HCT116 (cell line): Measurements from ENCODE around the gene GRK6. TPM values are rescaled to one million over a fixed set of nuclear protein-coding genes. Genes with fewer than 3 reads are reported as not detected.

ENCODE experiments used
- ATAC-seq: fragments of 200-7000 bp; cut with Tn5 transposase; 2 replicates; pipeline ENCODE4 v1.9.1; 2020; ENCODE audit warnings: mild to moderate bottlenecking, moderate library complexity
- BruUV-seq: library from RNA; stranded (reverse); fragments of 400-500 nt; replicated peaks from 2 replicates; lab custom pipeline; 2021; lab: Mats Ljungman, UMichigan
- CTCF ChIA-PET: fragments of 300-600 bp; sonication (Branson Sonifier 250); formaldehyde crosslinking; loops from one replicate; lab custom pipeline; 2021; ENCODE audit warnings: antibody characterized with exemption; lab: Charles Lee
- POLR2A ChIA-PET: fragments of 300-600, 350-600 bp; sonication (Branson Sonifier 250); formaldehyde crosslinking; loops from one replicate; lab custom pipeline; 2021; ENCODE audit warnings: antibody characterized with exemption; lab: Charles Lee
- RAD21 ChIA-PET, 2 experiments: fragments of 300-600 bp; sonication (Branson Sonifier 250); formaldehyde crosslinking; loops; one replicate each; lab custom pipeline; 2023; ENCODE audit warnings: low total read pairs in 2 of 2; ENCODE audit not compliant: uncharacterized antibody in 2 of 2, unreplicated experiment in 2 of 2, low non-redundant PET in 1 of 2; lab: Charles Lee
- DNase-seq: peaks from one replicate; pipeline ENCODE4 v3.0.0-alpha.2; 2010; ENCODE audit warnings: low read depth, low spot score
- H2AFZ ChIP-seq: fragments of 200-600 bp; shearing (Covaris generic), sonication (generic); 2 replicates; pipeline ENCODE4 v1.6.1; 2017; ENCODE audit warnings: low read depth, mixed run types, mixed read lengths, antibody characterized with exemption, low read length; ENCODE audit not compliant: poor library complexity, severe bottlenecking
- H3K27ac ChIP-seq: 2 replicates; pipeline ENCODE4 v1.5.1; 2012; ENCODE audit warnings: low read depth, low read length
- H3K27me3 ChIP-seq: fragments of 200-600 bp; sonication (generic); 2 replicates; pipeline ENCODE4 v1.6.1; 2016; ENCODE audit warnings: mixed run types, low read length, mixed read lengths; ENCODE audit not compliant: insufficient read depth
- H3K36me3 ChIP-seq, 2 experiments: fragments of 200-500 bp in 1 of 2; fragments of 200-600 bp in 1 of 2; sonication (Bioruptor generic) in 1 of 2; sonication (generic) in 1 of 2; 2 replicates each; pipeline versions ENCODE4 v1.5.1 to v1.6.1; 2014 to 2016; ENCODE audit warnings: low read length in 2 of 2, inconsistent platforms in 1 of 2, mixed read lengths in 1 of 2, mixed run types in 1 of 2; ENCODE audit not compliant: insufficient read depth in 2 of 2, control insufficient read depth in 1 of 2
- H3K4me1 ChIP-seq, 2 experiments: fragments of 200-600 bp in 1 of 2; sonication (generic) in 1 of 2; 2 replicates each; pipeline versions ENCODE4 v1.5.1 to v1.6.1; 2012 to 2017; ENCODE audit warnings: low read length in 2 of 2, inconsistent platforms in 1 of 2, mild to moderate bottlenecking in 1 of 2, mixed read lengths in 1 of 2, mixed run types in 1 of 2, moderate library complexity in 1 of 2; ENCODE audit not compliant: insufficient read depth in 2 of 2, control insufficient read depth in 1 of 2
- H3K4me2 ChIP-seq: fragments of 200-600 bp; sonication (generic); 2 replicates; pipeline ENCODE4 v1.6.1; 2017; ENCODE audit warnings: mixed run types, low read length, mixed read lengths
- H3K4me3 ChIP-seq, 2 experiments: fragments of 200-600 bp in 1 of 2; sonication (generic) in 1 of 2; replicated peaks in 1 of 2; 2 replicates each; pipeline ENCODE4 v1.5.1; 2011 to 2016; ENCODE audit warnings: low read length in 2 of 2, control low read depth in 1 of 2, low read depth in 1 of 2, mild to moderate bottlenecking in 1 of 2, mixed read lengths in 1 of 2, mixed run types in 1 of 2
- H3K79me2 ChIP-seq: fragments of 200-600 bp; sonication (generic); 2 replicates; pipeline ENCODE4 v1.6.1; 2017; ENCODE audit warnings: mild to moderate bottlenecking, mixed run types, low read length, moderate library complexity, mixed read lengths; ENCODE audit not compliant: insufficient read depth
- H3K9ac ChIP-seq: fragments of 200-600 bp; sonication (generic); 2 replicates; pipeline ENCODE4 v1.6.1; 2016; ENCODE audit warnings: low read length, mixed read lengths
- H3K9me2 ChIP-seq: fragments of 200-600 bp; sonication (generic), shearing (Covaris generic); 2 replicates; pipeline ENCODE4 v1.6.1; 2017; ENCODE audit warnings: mixed run types, mild to moderate bottlenecking, moderate library complexity; ENCODE audit not compliant: insufficient read depth
- H3K9me3 ChIP-seq, 2 experiments: fragments of 200-500 bp in 1 of 2; fragments of 200-600 bp in 1 of 2; sonication (Bioruptor generic) in 1 of 2; sonication (generic) in 1 of 2; 2 replicates each; pipeline ENCODE4 v1.6.1; 2014 to 2017; ENCODE audit warnings: low read length in 2 of 2, mixed read lengths in 2 of 2, inconsistent platforms in 1 of 2, low read depth in 1 of 2, mild to moderate bottlenecking in 1 of 2, mixed run types in 1 of 2, moderate library complexity in 1 of 2; ENCODE audit not compliant: control insufficient read depth in 1 of 2, insufficient read depth in 1 of 2
- H4K20me1 ChIP-seq: fragments of 200-600 bp; sonication (generic), shearing (Covaris generic); 2 replicates; pipeline ENCODE4 v1.6.1; 2017; ENCODE audit warnings: mixed run types, mild to moderate bottlenecking, moderate library complexity; ENCODE audit not compliant: insufficient read depth
- CBX3 ChIP-seq: IDR thresholded peaks from 2 replicates; pipeline ENCODE4 v1.6.1; 2012; ENCODE audit warnings: low read depth
- CEBPB ChIP-seq: IDR thresholded peaks from 2 replicates; pipeline ENCODE4 v1.6.1; 2012; ENCODE audit warnings: low read depth
- EGR1 ChIP-seq: IDR thresholded peaks from 2 replicates; pipeline ENCODE4 v1.6.1; 2012; ENCODE audit warnings: low read depth
- EZH2 ChIP-seq: fragments of 200-600 bp; sonication (generic); IDR thresholded peaks from 2 replicates; pipeline ENCODE4 v1.6.1; 2017; ENCODE audit warnings: antibody characterized with exemption, mixed run types
- JUND ChIP-seq: IDR thresholded peaks from 2 replicates; pipeline ENCODE4 v1.6.1; 2012
- POLR2A ChIP-seq: IDR thresholded peaks from 2 replicates; pipeline ENCODE4 v1.7.0; 2011; ENCODE audit warnings: borderline replicate concordance; ENCODE audit not compliant: insufficient read depth, insufficient read length; ENCODE audit errors: extremely low read depth
- POLR2AphosphoS5 ChIP-seq: IDR thresholded peaks from 2 replicates; pipeline ENCODE4 v1.6.1; 2011; ENCODE audit warnings: mild to moderate bottlenecking, low read depth, low read length, moderate library complexity
- REST ChIP-seq: IDR thresholded peaks from 2 replicates; pipeline ENCODE4 v1.6.1; 2012; ENCODE audit warnings: low read depth
- SIN3A ChIP-seq: IDR thresholded peaks from 2 replicates; pipeline ENCODE4 v1.6.1; 2012; ENCODE audit warnings: low read depth
- TCF7L2 ChIP-seq: IDR thresholded peaks from 2 replicates; pipeline ENCODE4 v1.7.0; 2011; ENCODE audit warnings: borderline replicate concordance, inconsistent platforms; ENCODE audit not compliant: insufficient read depth, insufficient read length; ENCODE audit errors: extremely low read depth
- YY1 ChIP-seq: IDR thresholded peaks from 2 replicates; pipeline ENCODE4 v1.6.1; 2011; ENCODE audit warnings: low read length, low read depth, moderate library complexity, mild to moderate bottlenecking; ENCODE audit not compliant: insufficient replicate concordance; ENCODE audit errors: extremely low read depth
- ZFX ChIP-seq: fragments of 450-650 bp; IDR thresholded peaks from 2 replicates; pipeline ENCODE4 v1.6.1; 2017
- ZNF274 ChIP-seq: fragments of 200-500 bp; sonication (Bioruptor generic); IDR thresholded peaks from 2 replicates; pipeline ENCODE4 v1.6.1; 2014; ENCODE audit warnings: mild to moderate bottlenecking, low read depth, low read length, inconsistent platforms
- intact Hi-C: fragments of 100-400 bp; cut with micrococcal nuclease; formaldehyde crosslinking; loops from 2 replicates; pipeline ENCODE4 v1.10.0; 2022
- total RNA-seq: library from RNA; stranded (reverse); gene quantifications from one replicate; pipeline ENCODE4 v1.2.1, GENCODE V29; 2021; ENCODE audit not compliant: unreplicated experiment
- TF ChIP-seq, protein P1 (sequence below): IDR thresholded peaks from 2 replicates; pipeline ENCODE4 v1.6.1; 2012

GRK6 gene
- total RNA-seq, 1 experiment from 2014 or later, result 89.3 TPM

DNA sequence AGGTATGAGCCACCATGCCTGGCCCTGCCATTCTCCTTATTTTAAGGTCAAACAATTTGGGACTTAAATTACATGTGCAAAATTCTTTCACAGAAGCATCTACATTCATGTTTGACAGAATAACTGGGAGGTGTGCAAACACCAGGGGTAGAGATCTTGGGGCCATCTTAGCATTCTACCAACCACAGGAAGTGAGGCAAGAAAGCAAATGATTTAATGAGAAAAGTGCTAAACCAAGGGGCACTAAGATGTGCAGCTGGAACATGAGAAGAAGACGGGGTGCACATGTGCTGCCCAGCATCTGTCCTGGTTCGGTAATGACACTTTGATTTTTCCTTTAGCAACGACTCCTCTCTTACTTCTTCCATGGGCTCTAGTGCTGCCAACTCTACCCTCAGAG is 15.9 kb upstream of the GRK6 start:
- Histone ChIP-seq H4K20me1 (no peaks in the 10 kb centered on the region), H3K79me2 (no peaks in the 10 kb centered on the region), H3K9ac (no peak overlapping the region), H3K9me3 (no peaks in the 10 kb centered on the region), H3K27me3 (no peaks in the 10 kb centered on the region), H3K9me2 (no peaks in the 10 kb centered on the region), H3K36me3 (no peaks in the 10 kb centered on the region), H3K4me2 (no peak overlapping the region), H2AFZ (no peak overlapping the region)
- POLR2A ChIA-PET, result no interaction called here
- BruUV-seq, result no TSS peak
- CTCF ChIA-PET, result interaction anchor here (1.0 kb wide), 1 partner anchor 40 kb away, joined by 3 read pairs; no protein-coding TSS in a partner anchor
- TF ChIP-seq SIN3A, result no peak
- no peak for TF ChIP-seq JUND
- no peak for TF ChIP-seq CBX3
- TF ChIP-seq REST, result no peak
- TF ChIP-seq EGR1, result no peak
- TF ChIP-seq ZNF274, result no peak
- no peak for TF ChIP-seq ZFX
- no peak for TF ChIP-seq POLR2A
- TF ChIP-seq POLR2AphosphoS5, result no peak
- TF ChIP-seq YY1, result no peak
- TF ChIP-seq, protein P1, sequence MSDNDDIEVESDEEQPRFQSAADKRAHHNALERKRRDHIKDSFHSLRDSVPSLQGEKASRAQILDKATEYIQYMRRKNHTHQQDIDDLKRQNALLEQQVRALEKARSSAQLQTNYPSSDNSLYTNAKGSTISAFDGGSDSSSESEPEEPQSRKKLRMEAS, result no peak
- TF ChIP-seq TCF7L2, result no peak
- no peak for TF ChIP-seq CEBPB
- no peak for TF ChIP-seq EZH2
- TF ChIP-seq, all 23 proteins: peak for 0
- ATAC-seq (no peak), DNase-seq (no peak)
- Histone ChIP-seq H3K4me1 (peaks cover 0 to 5% of the 10 kb centered on the region in 2 experiments; a peak in 1 of 4 replicates), H3K27ac (no peak overlapping the region), H3K4me3 (no peak overlapping the region)
- RAD21 ChIA-PET, result no interaction called here
- intact Hi-C loops, result no loop called here
